Lower leg skin (tissue), 3 donors: ENCODE results near the gene CLEC17A.

Experiments used
- CTCF ChIP-seq, 3 donors: fragments of 450-650 bp; IDR thresholded peaks; one replicate each; pipeline ENCODE4 v1.5.1; 2016; ENCODE audit warnings: antibody characterized with exemption in 3 of 3, mild to moderate bottlenecking in 3 of 3, moderate library complexity in 2 of 3
- POLR2A ChIP-seq, 2 donors: fragments of 450-650 bp; IDR thresholded peaks; one replicate each; pipeline ENCODE4 v1.6.1; 2016 to 2017; ENCODE audit warnings: antibody characterized with exemption in 2 of 2, mild to moderate bottlenecking in 1 of 2, moderate library complexity in 1 of 2

- TF ChIP-seq CTCF (IDR thresholded peaks at IDR 0.05) = no peak
- TF ChIP-seq POLR2A (IDR thresholded peaks at IDR 0.05) = no peak
These were observed 77.1 kb downstream of the CLEC17A start for GRCh38 chr19:14659874-14660489.
